Kasumi-1 (cell line): ENCODE results near the gene NAV2.
A peak's percentile ranks its signal among the peaks of the same experiment; 100 is the strongest.
"Not testable (repeated sequence)": the region's sequence is repeated elsewhere in the genome, so short reads cannot be mapped to it uniquely, and the experiment has no call there.

Experiments used
- DNase-seq, 2 experiments: peaks; one replicate each; lab custom pipeline; 2025; lab: John Stamatoyannopoulos, UW

The NAV2 gene

DNA sequence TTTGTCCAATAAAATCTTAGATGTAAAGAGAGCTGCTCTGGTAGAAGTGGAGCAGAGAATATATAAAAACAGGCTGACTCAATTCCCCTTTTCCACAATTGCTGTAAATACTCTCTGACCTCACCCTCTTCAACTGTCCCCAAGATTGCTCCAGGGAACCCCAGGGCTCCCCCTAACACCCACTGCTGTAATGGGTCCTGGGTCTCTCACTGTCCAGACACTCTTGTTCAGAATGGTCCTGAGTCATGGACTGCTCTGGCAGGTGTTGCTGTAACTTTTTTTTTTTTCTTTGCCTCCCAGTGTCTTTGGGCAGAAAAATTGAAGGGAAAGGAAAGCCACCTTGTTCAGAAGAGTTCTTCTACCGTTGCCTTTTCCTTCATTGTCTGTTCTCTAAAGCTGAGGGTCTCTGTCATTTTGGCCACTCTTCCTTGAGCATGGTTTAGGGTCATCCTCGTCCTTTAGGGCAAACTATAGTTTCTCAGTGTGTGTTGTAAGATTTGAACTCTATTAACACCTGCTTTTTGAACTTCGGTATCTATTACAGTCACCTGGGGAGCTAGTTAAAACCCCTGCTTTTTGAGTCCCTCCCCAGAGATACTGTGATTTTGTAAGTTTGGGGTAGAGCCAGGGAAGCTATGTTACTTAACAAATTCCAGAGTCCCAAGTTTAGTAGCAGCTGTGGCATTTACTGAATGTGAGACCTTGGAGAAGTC, 209.5 kb downstream of the NAV2 start:
- no peak for DNase-seq

DNA sequence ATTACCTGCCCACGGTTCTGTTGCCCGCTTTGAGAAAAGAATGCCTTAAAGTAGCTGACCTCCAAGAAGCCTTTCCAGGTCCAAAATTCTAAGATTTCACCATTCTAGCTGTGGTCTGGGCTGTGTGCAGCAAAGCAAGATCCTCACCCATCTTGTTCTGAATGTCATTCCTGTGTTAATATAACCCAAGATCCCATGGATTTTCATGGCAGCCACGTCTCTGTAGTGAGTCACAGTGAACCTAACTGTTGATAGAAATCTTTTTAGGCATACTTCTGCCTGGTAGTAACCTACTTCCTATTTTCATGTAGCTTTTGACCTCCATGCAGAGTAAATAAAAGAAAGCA, 210.0 kb downstream of the NAV2 start:
- DNase-seq, result no peak

DNA sequence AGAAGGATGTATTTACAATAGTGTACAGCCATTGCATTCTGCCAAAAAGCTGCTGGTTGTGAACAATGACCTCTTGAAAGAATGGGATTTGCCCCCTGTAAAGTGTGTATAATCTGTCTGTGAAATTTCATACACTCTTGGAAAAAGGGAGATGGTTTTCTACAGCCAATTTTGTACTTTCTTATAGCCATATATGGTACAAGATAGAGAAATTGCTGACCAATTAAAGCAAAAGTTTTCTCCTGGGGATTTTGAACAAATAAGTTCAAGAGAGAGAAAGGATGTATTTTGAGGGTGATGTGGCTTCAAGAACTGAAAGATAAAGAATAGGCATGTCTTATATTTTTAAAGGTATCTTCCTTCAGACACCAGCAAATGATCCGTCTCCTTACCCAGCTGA, 211.0 kb downstream of the NAV2 start:
- no peak for DNase-seq

DNA sequence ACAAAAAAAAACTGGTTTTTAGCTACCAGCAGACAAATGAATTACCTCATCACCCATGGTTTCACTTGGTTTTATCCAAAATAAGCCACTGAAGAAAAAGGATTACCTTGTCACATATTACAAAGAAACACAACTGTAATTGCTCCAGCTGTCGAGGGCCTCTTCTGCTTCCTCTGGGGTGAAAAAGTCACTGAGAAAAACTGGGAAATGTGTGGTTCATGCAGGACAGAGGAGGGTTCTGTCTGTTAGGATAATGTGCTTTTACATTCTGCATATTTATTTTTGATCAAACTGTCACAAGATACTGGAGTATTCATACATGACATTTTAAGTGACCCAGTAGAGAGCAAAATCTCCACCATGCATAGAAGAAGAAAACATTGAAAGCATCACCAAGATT, 211.7 kb downstream of the NAV2 start:
- DNase-seq, result no peak

DNA sequence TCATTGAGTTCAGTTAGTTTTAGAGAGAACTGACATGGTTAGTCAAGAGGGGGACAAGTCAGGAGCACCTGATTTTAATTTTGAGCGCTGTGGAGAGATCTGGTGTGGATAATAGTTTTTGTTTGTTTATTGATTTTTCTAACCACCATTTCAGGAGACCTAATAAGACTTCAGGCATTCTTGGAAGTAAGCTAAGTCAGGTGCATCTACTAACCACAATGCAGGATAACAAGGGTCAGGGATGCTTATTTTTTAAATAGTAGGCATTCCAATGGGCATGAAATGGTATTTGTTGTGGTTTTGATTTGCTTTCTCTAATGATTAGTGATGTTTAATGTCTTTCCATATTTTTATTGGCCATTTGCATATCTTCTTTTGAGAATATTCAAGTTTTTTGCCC, 212.1 kb downstream of the NAV2 start:
- DNase-seq, result no peak

DNA sequence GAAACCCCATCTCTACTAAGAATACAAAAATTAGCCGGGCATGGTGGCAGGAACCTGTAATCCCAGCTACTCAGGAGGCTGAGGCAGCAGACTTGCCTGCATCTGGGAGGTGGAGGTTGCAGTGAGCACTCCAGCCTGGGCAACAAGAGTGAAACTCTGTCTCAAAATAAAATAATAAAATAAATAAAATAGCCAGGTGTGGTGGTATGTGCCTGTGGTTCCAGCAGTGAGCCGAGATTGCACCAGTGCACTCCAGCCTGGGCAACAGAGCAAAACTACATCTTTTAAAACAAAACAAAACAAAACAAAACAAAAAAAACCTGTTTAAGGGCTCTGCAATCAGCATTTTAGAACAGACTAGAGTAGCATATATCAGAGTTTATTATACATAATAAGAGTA, 214.8 kb downstream of the NAV2 start:
- DNase-seq, result not testable (repeated sequence)

DNA sequence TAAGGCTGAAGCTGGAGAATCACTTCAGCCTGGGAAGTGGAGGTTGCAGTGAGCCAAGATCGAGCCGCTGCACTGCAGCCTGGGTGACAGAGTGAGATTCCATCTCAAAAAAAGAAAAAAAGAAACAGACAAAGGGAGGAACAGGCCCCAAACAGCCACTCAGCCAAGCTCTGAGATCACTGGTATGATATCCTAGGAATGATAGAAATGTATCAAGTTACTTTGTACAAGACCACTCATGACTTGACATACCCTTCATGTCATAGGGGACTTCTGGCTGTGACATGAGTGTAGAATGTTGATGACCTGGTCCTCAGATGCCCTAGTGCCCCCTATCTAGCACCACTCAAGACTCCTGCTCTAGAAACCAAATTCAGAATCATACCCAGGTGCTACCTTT, 216.5 kb downstream of the NAV2 start:
- DNase-seq, result no peak

DNA sequence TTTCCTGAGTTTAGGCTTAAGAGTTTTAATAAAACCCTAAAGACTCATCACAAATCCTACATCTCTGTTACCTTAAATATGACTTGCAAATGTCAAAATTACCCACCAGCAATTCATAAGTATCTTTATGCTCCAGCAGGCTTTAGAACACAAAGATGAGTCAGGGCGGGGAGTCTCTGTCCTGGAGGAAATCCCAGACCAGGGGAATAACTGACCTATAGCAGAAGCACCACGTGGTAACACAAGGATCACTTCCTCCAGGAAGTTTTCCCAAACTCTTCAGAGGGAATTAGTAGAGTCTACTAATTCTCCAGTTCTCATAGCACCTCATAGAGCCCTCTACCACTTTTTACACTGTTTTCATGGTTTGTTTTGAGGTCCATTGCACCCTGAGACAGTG, 217.0 kb downstream of the NAV2 start:
- DNase-seq, result no peak

DNA sequence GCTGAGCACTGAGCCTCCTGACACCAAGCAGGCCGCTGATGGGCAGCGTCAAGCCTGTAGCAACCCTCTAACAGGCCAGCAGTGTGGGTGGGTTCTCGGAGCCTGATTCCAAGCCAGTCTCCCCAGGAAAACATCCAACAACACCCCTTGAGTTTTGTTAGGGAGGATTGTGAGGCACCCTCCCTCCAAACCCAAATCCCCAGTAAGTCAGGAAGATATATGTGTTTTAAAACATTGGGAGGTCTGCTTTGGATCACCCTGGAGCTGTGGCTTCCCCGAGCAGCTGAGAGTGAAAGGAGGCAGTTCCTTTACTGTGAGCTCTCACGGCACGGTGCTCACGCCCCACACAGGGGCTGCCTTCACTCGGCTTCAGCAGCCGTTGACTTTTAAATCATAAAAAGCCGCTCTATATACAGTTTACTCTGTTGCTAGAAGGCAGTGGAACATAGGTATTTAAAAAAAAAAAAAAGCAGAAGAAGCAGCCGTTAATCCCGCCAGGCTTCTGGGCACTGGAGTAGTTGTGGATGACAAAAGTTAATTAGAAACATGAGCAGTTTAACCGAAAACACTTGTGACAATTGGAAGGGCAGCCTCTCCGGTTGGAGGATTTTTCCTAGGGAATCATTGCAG, 218.6 kb downstream of the NAV2 start:
- no peak for DNase-seq

DNA sequence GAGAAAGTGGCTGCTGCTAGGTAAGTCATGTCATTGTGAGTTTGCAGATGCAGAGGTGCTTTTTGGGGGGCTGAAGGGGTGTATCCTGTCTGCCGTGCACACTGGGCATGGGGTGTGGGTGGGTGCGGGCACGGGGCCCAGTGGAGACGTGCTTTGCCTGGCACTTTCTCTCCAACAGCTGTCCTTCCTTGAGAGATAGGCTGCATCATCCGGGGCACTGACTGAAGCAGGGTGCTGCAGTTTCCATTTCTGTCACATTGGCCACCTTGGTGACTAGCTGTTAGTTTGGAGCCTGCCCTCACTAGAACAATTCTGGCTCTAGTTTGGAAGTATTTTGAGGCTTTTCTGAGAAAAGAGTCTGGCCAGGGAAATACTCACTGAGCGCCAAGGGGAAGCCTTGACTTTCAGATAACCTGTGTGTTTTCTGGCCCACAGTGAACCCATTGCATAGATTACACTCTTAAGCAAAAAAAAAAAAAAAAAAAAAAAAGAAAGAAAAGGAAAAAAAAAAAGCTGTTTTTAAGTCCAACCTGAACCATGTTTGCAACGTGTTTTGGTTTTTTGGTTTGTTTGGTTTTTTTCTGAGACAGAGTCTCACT, 219.2 kb downstream of the NAV2 start:
- no peak for DNase-seq

DNA sequence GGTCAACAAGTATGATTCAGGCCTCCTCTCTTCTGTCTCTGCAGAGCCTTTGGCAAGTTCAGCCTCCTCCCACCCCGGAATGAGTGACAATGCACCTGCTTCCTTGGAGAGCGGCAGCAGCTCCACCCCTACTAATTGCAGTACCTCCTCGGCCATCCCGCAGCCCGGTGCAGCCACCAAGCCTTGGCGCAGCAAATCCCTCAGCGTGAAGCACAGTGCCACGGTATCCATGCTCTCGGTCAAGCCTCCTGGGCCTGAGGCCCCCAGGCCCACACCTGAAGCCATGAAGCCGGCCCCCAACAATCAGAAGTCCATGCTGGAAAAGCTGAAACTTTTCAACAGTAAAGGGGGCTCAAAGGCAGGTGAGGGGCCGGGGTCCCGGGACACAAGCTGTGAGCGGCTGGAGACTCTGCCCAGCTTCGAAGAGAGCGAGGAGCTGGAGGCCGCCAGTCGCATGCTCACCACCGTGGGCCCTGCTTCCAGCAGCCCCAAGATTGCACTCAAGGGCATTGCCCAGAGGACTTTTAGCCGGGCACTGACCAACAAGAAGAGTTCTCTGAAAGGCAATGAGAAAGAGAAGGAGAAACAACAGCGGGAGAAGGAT, 220.6 kb downstream of the NAV2 start:
- no peak for DNase-seq

DNA sequence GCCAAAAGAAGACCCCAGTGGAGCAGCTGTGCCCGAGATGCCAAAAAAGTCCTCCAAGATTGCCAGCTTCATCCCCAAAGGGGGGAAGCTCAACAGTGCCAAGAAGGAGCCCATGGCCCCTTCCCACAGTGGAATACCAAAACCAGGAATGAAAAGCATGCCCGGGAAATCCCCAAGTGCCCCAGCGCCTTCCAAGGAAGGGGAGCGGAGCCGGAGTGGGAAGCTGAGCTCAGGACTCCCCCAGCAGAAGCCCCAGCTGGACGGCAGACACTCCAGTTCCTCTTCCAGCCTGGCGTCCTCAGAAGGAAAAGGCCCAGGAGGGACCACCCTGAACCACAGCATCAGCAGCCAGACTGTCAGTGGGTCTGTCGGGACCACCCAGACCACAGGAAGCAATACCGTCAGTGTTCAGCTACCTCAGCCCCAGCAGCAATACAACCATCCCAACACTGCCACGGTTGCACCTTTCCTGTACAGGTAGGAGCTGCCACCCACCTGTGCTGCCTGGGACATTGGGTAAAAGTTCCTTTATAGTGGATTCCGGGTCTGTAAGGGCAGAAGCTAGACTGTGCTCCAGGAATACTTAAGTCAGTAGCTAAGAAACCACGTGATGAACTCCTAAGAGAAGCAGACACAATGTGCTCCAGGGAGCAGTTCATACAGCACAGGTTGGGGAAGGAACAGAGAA, 221.3 kb downstream of the NAV2 start:
- no peak for DNase-seq

DNA sequence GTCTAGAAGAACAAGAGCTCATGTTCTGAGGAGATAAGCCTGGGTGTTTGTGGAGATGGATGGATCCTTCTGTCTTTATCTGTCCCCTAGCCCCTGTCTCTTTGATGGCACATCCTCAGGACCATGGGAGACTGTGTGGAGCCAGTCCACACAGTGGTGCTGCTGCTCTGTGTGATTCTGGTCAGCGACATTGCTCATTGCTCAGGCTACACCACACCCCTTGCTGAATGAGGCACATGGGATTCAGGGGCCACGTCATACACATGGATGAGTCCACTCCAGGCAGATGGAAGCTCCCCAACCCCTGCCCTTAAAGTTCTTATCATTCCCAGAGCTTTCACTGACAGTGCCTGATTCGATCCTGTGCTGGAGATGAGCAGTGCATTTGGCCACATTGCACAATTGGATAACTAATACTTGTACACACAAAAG, 222.2 kb downstream of the NAV2 start:
- DNase-seq, result no peak

DNA sequence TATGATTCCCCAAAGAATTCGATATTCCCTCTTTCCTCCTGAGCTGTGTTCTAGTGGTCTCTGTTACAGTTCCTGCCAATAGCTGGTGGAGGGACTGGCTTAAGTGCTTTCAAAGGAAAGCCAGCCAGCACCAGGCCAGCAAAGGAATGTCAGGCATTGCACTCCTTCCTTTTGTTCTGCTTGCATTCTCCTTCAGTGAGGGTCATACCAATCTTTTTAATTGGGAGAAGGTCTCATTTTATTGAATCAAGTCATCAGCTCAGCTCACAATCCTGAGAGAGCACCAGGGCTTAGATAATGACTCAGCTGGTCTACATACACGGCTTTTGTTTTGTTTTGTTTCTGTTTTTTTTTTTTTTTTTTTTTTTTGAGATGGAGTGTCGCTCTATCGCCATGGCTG, 222.9 kb downstream of the NAV2 start:
- no peak for DNase-seq

DNA sequence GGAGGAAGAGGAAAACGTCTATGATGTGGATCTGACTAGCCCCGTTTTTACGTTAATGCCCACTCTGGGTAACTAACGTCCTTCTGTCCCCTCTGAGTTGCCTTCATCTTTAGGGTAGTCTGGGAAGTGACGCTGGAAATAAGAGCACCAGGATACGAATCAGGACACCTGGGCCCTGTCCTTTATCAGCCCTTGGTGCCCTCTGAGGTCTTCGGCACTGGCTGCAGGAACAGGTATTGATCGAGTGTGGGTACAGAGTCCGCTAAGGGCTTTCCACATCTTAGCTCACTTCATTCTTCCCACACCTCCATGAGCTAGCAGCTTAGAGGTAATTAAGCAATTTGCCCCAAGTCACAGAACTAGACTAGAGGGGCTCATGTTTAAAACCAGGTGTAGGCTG, 223.8 kb downstream of the NAV2 start:
- no peak for DNase-seq

DNA sequence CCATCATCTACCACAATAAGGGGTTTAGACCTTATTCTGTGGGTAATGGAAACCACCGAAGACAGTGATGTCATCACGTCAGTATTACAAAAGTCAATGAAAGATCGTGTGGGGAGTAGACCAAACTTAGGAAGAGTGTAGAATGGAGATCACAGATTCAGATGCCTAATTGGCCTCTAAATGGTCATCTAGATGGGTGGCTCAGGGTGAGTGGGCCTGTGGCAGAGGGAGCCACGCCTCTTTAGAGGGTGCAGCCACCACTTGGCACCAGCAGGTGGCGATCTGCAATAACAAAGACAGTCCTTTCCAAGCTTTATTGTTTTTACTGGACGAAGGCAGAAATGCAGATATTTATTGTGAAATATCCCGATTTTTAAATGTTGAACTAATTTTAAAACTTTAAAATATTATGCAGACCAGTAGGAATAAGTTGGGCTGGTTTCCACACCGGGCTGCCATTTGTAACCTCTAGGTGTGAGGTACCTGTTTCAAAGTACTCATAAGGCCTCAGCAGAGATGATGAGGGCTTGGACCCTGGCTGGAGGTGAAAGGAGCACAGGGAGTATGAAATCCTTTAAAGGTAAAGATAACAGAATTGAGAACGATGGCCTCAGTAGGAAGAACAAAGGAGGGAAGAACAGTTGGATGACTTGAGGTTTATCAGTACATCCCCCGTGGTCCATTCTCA, 225.7 kb downstream of the NAV2 start:
- peak; percentile 8 to 14 for DNase-seq

DNA sequence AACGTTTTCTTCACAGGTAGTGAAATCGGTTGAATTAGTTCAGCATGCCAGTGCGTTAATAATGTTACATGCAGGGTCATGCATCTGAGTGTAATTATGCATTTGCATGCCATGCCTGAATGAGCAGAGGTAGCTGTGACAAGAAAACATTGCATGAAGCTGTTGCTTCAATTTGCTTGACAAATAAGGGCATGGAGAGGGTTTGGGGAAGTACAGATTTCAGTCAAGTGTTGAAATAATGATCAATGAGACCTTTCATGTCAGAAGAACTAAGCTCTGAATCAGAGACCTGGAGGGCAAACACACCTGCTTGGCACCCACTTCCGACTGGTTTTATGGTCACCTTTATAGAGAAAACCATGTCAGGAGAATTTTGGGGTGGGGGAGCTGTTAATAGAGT, 226.2 kb downstream of the NAV2 start:
- no peak for DNase-seq

DNA sequence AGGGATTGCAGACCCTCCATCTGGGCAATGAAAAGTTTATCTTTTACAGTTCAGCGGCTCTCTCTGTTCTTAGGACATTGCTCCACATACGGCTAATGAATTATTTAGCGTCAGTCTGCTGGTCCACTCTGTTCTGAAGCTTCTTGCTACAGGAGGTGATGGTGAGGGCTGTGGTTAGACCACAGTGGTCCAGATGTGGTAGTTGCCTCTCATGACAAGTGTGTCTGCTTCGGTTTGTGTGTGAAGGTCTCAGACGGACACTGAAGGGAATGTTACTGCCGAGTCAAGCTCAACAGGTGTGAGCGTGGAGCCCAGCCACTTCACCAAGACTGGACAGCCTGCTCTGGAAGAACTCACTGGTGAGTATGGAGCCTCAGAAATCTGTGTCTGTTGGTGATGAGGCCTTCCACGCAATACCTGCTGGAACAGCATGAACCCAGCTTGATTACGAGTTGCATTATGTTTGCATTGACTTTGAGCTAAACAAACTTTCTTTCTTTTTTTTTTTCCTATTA, 226.8 kb downstream of the NAV2 start:
- no peak for DNase-seq

DNA sequence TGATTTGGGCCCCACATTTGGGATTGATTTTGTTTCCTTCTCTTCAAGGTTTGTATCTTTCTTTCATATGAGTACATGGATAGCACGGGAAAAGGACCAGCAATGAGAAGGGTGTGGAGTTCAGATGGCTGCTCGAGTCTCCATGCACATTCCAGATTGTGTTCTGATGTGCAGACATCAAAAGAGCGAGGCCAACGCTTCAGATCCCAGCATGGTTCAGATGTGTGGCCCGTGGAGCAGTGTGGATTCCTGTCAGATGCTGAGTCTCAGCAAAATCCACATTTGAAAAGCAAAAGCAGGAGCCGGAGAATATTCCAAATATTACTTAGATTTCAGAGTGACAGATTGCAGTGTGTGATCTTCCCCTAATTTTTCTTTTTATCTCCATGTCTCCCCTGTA, 228.2 kb downstream of the NAV2 start:
- DNase-seq, result no peak

DNA sequence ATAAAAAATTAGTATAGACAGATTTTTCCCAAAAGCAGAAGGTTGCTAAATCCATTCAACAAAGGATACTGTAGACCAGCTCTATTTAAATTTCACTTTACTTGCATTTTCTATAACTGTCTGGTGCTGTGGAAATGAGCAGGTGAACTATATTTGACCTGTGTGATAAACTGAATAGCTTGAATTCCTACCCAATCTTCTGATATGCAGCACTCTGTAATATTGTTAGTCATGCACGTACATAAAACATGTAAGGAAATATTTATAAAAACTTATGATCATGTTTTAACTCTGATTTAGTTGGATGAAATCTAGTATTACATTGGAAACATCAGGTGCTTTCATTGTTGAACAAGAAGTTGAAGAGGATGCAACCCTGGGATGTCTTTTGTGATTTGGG, 234.0 kb downstream of the NAV2 start:
- DNase-seq, result no peak

DNA sequence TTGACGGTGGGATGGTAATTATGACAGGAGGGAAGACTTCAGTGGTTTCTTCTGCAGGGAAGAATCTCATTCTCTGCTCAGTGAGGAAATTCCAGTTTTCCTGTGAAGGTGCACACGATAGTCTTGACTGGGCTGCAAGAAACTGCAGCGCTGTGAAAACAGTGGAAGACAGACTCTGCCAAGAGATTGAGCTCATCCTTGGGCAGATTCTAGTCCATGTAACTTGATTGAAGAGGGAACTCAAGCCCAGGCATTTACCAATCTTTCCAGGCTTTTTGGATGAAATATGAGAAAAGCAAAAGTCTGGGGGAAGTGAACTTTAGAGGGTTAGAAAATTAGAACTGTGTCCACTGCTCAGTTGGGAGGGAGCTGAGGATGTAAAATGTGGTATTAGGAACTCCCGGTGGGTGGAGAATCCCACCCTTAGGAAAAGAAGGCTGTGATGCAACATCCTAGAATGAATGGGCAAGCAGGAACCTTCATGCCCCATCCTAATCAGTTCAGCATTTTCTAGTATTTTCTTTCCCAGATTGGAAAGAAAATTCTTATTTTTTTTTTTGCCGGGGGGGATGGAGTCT, 235.0 kb downstream of the NAV2 start:
- DNase-seq, result no peak

DNA sequence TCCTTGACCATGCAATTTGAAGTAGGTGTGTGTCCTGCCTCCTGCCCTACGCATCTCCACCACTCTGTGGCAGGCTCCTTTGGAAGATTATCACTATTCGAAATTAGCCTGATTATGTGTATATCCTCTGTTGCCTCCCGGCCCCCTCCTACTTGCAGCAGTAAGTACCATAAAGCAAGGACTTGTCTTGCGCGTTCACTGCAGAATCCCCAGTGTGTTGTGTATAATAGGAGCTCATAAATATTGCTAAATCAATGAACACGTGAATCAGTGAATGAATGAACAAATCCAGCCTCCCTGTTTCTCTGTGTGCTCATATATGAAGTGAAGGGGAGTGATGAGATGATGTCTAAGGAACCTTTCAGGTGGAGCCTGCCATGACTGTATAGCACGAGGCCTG, 237.0 kb downstream of the NAV2 start:
- DNase-seq, result no peak
